OCI-LY7 (cell line): ENCODE measurements around the gene LRG1. TPM values are rescaled to one million over a fixed set of nuclear protein-coding genes. Genes with fewer than 3 reads are reported as not detected.

Experiments
- BruUV-seq: library from RNA; stranded (reverse); fragments of 400-500 nt; replicated peaks from 2 replicates; lab custom pipeline; 2021; lab: Mats Ljungman, UMichigan
- CTCF ChIA-PET: fragments of 300-600 bp; sonication (Branson Sonifier 250); formaldehyde crosslinking; loops from one replicate; lab custom pipeline; 2022; ENCODE audit warnings: antibody characterized with exemption; ENCODE audit not compliant: unreplicated experiment; lab: Charles Lee
- POLR2A ChIA-PET: fragments of 300-600 bp; sonication (Branson Sonifier 250); formaldehyde crosslinking; loops from one replicate; lab custom pipeline; 2022; ENCODE audit warnings: antibody characterized with exemption; lab: Charles Lee
- DNase-seq: peaks from one replicate; pipeline ENCODE4 v3.0.0-alpha.2; 2015; ENCODE audit warnings: low spot score
- H2AFZ ChIP-seq: fragments of 200-600 bp; sonication (generic), shearing (Covaris generic); 2 replicates; pipeline ENCODE4 v1.6.1; 2014; ENCODE audit warnings: mild to moderate bottlenecking, antibody characterized with exemption, low read length, moderate library complexity
- H3K27ac ChIP-seq: fragments of 200-600 bp; sonication (generic); 2 replicates; pipeline ENCODE4 v1.5.1; 2014; ENCODE audit warnings: mixed run types, low read depth, mild to moderate bottlenecking, moderate library complexity, low read length, inconsistent platforms; ENCODE audit not compliant: poor library complexity, severe bottlenecking
- H3K36me3 ChIP-seq: fragments of 200-600 bp; sonication (generic); 2 replicates; pipeline ENCODE4 v1.6.1; 2014; ENCODE audit warnings: mild to moderate bottlenecking, antibody characterized with exemption, low read length, moderate library complexity, mixed read lengths; ENCODE audit not compliant: insufficient read depth
- H3K4me1 ChIP-seq: fragments of 200-600 bp; sonication (generic); 2 replicates; pipeline ENCODE4 v1.5.1; 2014; ENCODE audit warnings: mild to moderate bottlenecking, low read length; ENCODE audit not compliant: insufficient read depth, poor library complexity, severe bottlenecking
- H3K4me2 ChIP-seq: fragments of 200-600 bp; sonication (generic); 2 replicates; pipeline ENCODE4 v1.6.1; 2014; ENCODE audit warnings: mild to moderate bottlenecking, low read length
- H3K4me3 ChIP-seq: fragments of 200-600 bp; sonication (generic); 2 replicates; pipeline ENCODE4 v1.5.1; 2014; ENCODE audit warnings: mild to moderate bottlenecking, low read depth, low read length; ENCODE audit not compliant: poor library complexity, severe bottlenecking
- H3K79me2 ChIP-seq: fragments of 200-600 bp; sonication (generic); 2 replicates; pipeline ENCODE4 v1.6.1; 2016; ENCODE audit warnings: low read depth, mild to moderate bottlenecking, low read length, moderate library complexity, mixed read lengths; ENCODE audit not compliant: insufficient read depth
- H3K9me2 ChIP-seq: fragments of 200-600 bp; sonication (generic); 2 replicates; pipeline ENCODE4 v1.6.1; 2016; ENCODE audit warnings: mild to moderate bottlenecking, low read length, mixed read lengths; ENCODE audit not compliant: insufficient read depth
- H3K9me3 ChIP-seq: fragments of 200-600 bp; sonication (generic); 2 replicates; pipeline ENCODE4 v1.6.1; 2014; ENCODE audit warnings: mild to moderate bottlenecking, mixed run types, low read length, mixed read lengths
- H4K20me1 ChIP-seq: fragments of 200-600 bp; sonication (generic); 2 replicates; pipeline ENCODE4 v1.6.1; 2014; ENCODE audit warnings: mild to moderate bottlenecking, antibody characterized with exemption, low read length, moderate library complexity, mixed read lengths; ENCODE audit not compliant: insufficient read depth
- CTCF ChIP-seq: fragments of 200-600 bp; sonication (generic); conservative IDR thresholded peaks from 2 replicates; pipeline ENCODE4 v1.5.1; 2014; ENCODE audit warnings: mild to moderate bottlenecking, antibody characterized with exemption, low read length, moderate library complexity, mixed read lengths
- EZH2phosphoT487 ChIP-seq: fragments of 200-600 bp; sonication (generic); IDR thresholded peaks from 2 replicates; pipeline ENCODE4 v1.6.1; 2018; ENCODE audit warnings: low read depth, borderline replicate concordance, mild to moderate bottlenecking, mixed run types, antibody characterized with exemption, low read length, moderate library complexity, mixed read lengths
- intact Hi-C: fragments of 100-400 bp; cut with micrococcal nuclease; formaldehyde crosslinking; loops from one replicate; pipeline ENCODE4 v1.10.0; 2022; ENCODE audit not compliant: unreplicated experiment
- total RNA-seq, 2 experiments: library from RNA; depleted of rRNA in 1 of 2; stranded (reverse); fragments of >200 nt in 1 of 2; shearing (Covaris generic) in 1 of 2; gene quantifications; 2 replicates each; pipeline ENCODE4 v1.2.3, GENCODE V29; 2014 to 2022

LRG1 gene
- total RNA-seq, 2 experiments from 2014 or later: 1.6 to 1.9 TPM

GRCh38 chr19:4523306-4524110 is 16.3 kb downstream of the LRG1 start:
- peak; percentile 33 for DNase-seq
- no TSS peak for BruUV-seq

GRCh38 chr19:4522291-4523002 is 17.4 kb downstream of the LRG1 start:
- no peaks in the 10 kb centered on the region for H3K9me3 ChIP-seq
- no peaks in the 10 kb centered on the region for H3K9me2 ChIP-seq
- ChIA-PET POLR2A (interaction anchor here (0.6 kb wide), 1 partner anchor 105 kb away, joined by 3 read pairs; no protein-coding TSS in a partner anchor), CTCF (interaction anchor here (1.6 kb wide), 1 partner anchor 13 kb away, joined by 4 read pairs; the partner anchor contains the start of gene PLIN5)
- H3K4me3 ChIP-seq: no peak overlapping the region
- H3K4me2 ChIP-seq: no peak overlapping the region
- intact Hi-C loops: no loop called here
- no peak for DNase-seq
- no peaks in the 10 kb centered on the region for H3K36me3 ChIP-seq
- H3K4me1 ChIP-seq: no peaks in the 10 kb centered on the region
- no peak overlapping the region for H3K27ac ChIP-seq
- no peaks in the 10 kb centered on the region for H3K79me2 ChIP-seq
- no TSS peak for BruUV-seq
- H2AFZ ChIP-seq: no peak overlapping the region
- TF ChIP-seq CTCF (no peak), EZH2phosphoT487 (no peak)
- no peaks in the 10 kb centered on the region for H4K20me1 ChIP-seq

More at GRCh38 chr19:4523306-4524110, 16.3 kb downstream of the LRG1 start:
- no peaks in the 10 kb centered on the region for H4K20me1 ChIP-seq
- H3K27ac ChIP-seq: no peak overlapping the region
- no peak overlapping the region for H3K4me2 ChIP-seq
- no peaks in the 10 kb centered on the region for H3K9me3 ChIP-seq
- TF ChIP-seq EZH2phosphoT487 (no peak), CTCF (peak; percentile 76)
- H2AFZ ChIP-seq: no peak overlapping the region
- no peak overlapping the region for H3K4me3 ChIP-seq
- intact Hi-C loops: no loop called here
- H3K79me2 ChIP-seq: no peaks in the 10 kb centered on the region
- H3K36me3 ChIP-seq: no peaks in the 10 kb centered on the region
- CTCF ChIA-PET: interaction anchor here (1.6 kb wide), 1 partner anchor 12 kb away, joined by 4 read pairs; the partner anchor contains the start of gene PLIN5
- POLR2A ChIA-PET: interaction anchor here (0.8 kb wide), 1 partner anchor 11 kb away, joined by 3 read pairs; the partner anchor contains the start of gene PLIN5
- H3K9me2 ChIP-seq: no peaks in the 10 kb centered on the region
- no peaks in the 10 kb centered on the region for H3K4me1 ChIP-seq
